NCI-H1048 (cell line): ENCODE measurements around the gene TRIM42.

Source experiments
- DNase-seq: peaks from one replicate; lab custom pipeline; 2025; lab: John Stamatoyannopoulos, UW

Gene TRIM42

GRCh38 chr3:140710711-140711389 is 33.0 kb downstream of the TRIM42 start:
- no peak for DNase-seq

- no peak for DNase-seq
These were observed 33.6 kb downstream of the TRIM42 start for GRCh38 chr3:140711390-140712035.

GRCh38 chr3:140712301-140712700 is 34.4 kb downstream of the TRIM42 start:
- DNase-seq, result no peak

GRCh38 chr3:140715035-140715434 is 37.2 kb downstream of the TRIM42 start:
- DNase-seq, result no peak

- no peak for DNase-seq
These were observed 40.1 kb downstream of the TRIM42 start for GRCh38 chr3:140717921-140718320.

- DNase-seq, result no peak
These were observed 42.2 kb downstream of the TRIM42 start for GRCh38 chr3:140719841-140720614.

GRCh38 chr3:140723576-140723975 is 45.7 kb downstream of the TRIM42 start:
- DNase-seq, result no peak

GRCh38 chr3:140724856-140725812 is 47.3 kb downstream of the TRIM42 start:
- no peak for DNase-seq

- no peak for DNase-seq
These were observed 48.2 kb downstream of the TRIM42 start for GRCh38 chr3:140726066-140726465.

GRCh38 chr3:140727886-140728285 is 50.0 kb downstream of the TRIM42 start:
- no peak for DNase-seq

- no peak for DNase-seq
These were observed 53.7 kb downstream of the TRIM42 start for GRCh38 chr3:140731440-140732119.

GRCh38 chr3:140733623-140734022 is 55.8 kb downstream of the TRIM42 start:
- DNase-seq, result no peak

GRCh38 chr3:140736863-140737460 is 59.1 kb downstream of the TRIM42 start:
- DNase-seq, result peak; percentile 15

GRCh38 chr3:140742116-140742515 is 64.3 kb downstream of the TRIM42 start:
- no peak for DNase-seq

GRCh38 chr3:140748171-140748570 is 70.3 kb downstream of the TRIM42 start:
- no peak for DNase-seq

- no peak for DNase-seq
These were observed 71.0 kb downstream of the TRIM42 start for GRCh38 chr3:140748903-140749302.
